WTC11 (cell line): ENCODE data around the gene C17orf67. TPM values are rescaled to one million over a fixed set of nuclear protein-coding genes. Genes with fewer than 3 reads are reported as not detected.
A peak's percentile ranks its signal among the peaks of the same experiment; 100 is the strongest.

Source experiments
- ATAC-seq: fragments of 200-7000 bp; cut with Tn5 transposase; 2 replicates; pipeline ENCODE4 v1.10.0; 2021; ENCODE audit warnings: mild to moderate bottlenecking, moderate library complexity
- CTCF ChIA-PET: fragments of 300-600 bp; sonication (Branson Sonifier 250); formaldehyde crosslinking; loops from one replicate; lab custom pipeline; 2021; ENCODE audit warnings: antibody characterized with exemption; lab: Charles Lee
- POLR2A ChIA-PET: fragments of 350-600 bp; sonication (Branson Sonifier 250); formaldehyde crosslinking; loops from one replicate; lab custom pipeline; 2021; ENCODE audit warnings: antibody characterized with exemption; lab: Charles Lee
- DNase-seq: peaks from one replicate; pipeline ENCODE4 v3.0.0; 2021; ENCODE audit warnings: low spot score
- H3K27ac Mint-ChIP-seq: 2 replicates; pipeline ENCODE4 v1.8.0; 2021; ENCODE audit warnings: mixed read lengths
- H3K27me3 Mint-ChIP-seq: 2 replicates; pipeline ENCODE4 v1.8.0; 2021; ENCODE audit warnings: low read depth, mild to moderate bottlenecking, moderate library complexity, mixed read lengths
- H3K36me3 Mint-ChIP-seq: 2 replicates; pipeline ENCODE4 v1.8.0; 2021; ENCODE audit warnings: mixed read lengths
- H3K4me1 Mint-ChIP-seq: 2 replicates; pipeline ENCODE4 v1.8.0; 2022; ENCODE audit warnings: mixed read lengths
- H3K4me3 Mint-ChIP-seq: 2 replicates; pipeline ENCODE4 v1.8.0; 2021; ENCODE audit warnings: mild to moderate bottlenecking, moderate library complexity, mixed read lengths
- H3K9me3 Mint-ChIP-seq: 2 replicates; pipeline ENCODE4 v1.8.0; 2021; ENCODE audit warnings: mixed read lengths
- ATF3 ChIP-seq: sonication (generic); formaldehyde crosslinking; conservative IDR thresholded peaks from 2 replicates; pipeline ENCODE4 v1.8.1; 2022; ENCODE audit warnings: mild to moderate bottlenecking, missing genetic modification reagents
- CDX4 ChIP-seq: fragments of 250-450 bp; sonication (Bioruptor Pico); IDR thresholded peaks from 2 replicates; pipeline ENCODE4 v1.9.0; 2021; ENCODE audit warnings: moderate library complexity, mild to moderate bottlenecking, inconsistent platforms, borderline replicate concordance
- ELF4 ChIP-seq: sonication (generic); formaldehyde crosslinking; IDR thresholded peaks from 2 replicates; pipeline ENCODE4 v1.8.1; 2022; ENCODE audit warnings: low read depth, mild to moderate bottlenecking, moderate library complexity, missing genetic modification reagents
- FOXP4 ChIP-seq: sonication (generic); formaldehyde crosslinking; IDR thresholded peaks from 2 replicates; pipeline ENCODE4 v1.8.0; 2022; ENCODE audit warnings: mild to moderate bottlenecking, missing genetic modification reagents
- GABPB1 ChIP-seq: sonication (generic); formaldehyde crosslinking; IDR thresholded peaks from 2 replicates; pipeline ENCODE4 v1.8.1; 2023; ENCODE audit warnings: mild to moderate bottlenecking, missing genetic modification reagents
- GTF2I ChIP-seq: fragments of 250-450 bp; sonication (Bioruptor Pico); conservative IDR thresholded peaks from 2 replicates; pipeline ENCODE4 v1.4.0; 2021; ENCODE audit warnings: mild to moderate bottlenecking
- IRF2 ChIP-seq: sonication (generic); formaldehyde crosslinking; IDR thresholded peaks from 2 replicates; pipeline ENCODE4 v1.8.0; 2022; ENCODE audit warnings: low read depth, missing genetic modification reagents, borderline replicate concordance
- NR1H2 ChIP-seq: sonication (generic); formaldehyde crosslinking; IDR thresholded peaks from 2 replicates; pipeline ENCODE4 v1.9.0; 2021; ENCODE audit warnings: mild to moderate bottlenecking, moderate library complexity, missing genetic modification reagents
- TEAD1 ChIP-seq: sonication (generic); formaldehyde crosslinking; IDR thresholded peaks from 2 replicates; pipeline ENCODE4 v1.8.0; 2022; ENCODE audit warnings: mild to moderate bottlenecking, missing genetic modification reagents
- USF1 ChIP-seq: sonication (generic); formaldehyde crosslinking; IDR thresholded peaks from 2 replicates; pipeline ENCODE4 v1.8.0; 2022; ENCODE audit warnings: mild to moderate bottlenecking, missing genetic modification reagents
- ZNF281 ChIP-seq: sonication (generic); formaldehyde crosslinking; IDR thresholded peaks from 2 replicates; pipeline ENCODE4 v1.8.0; 2023; ENCODE audit warnings: mild to moderate bottlenecking, missing genetic modification reagents
- total RNA-seq: library from RNA; stranded (reverse); gene quantifications from 3 replicates; pipeline ENCODE4 v1.2.3, GENCODE V29; 2021
- TF ChIP-seq, protein P1 (sequence below): sonication (generic); formaldehyde crosslinking; IDR thresholded peaks from 2 replicates; pipeline ENCODE4 v1.8.1; 2022; ENCODE audit warnings: low read depth, mild to moderate bottlenecking, moderate library complexity, missing genetic modification reagents, borderline replicate concordance
- TF ChIP-seq, protein P2 (sequence below): sonication (generic); formaldehyde crosslinking; IDR thresholded peaks from 2 replicates; pipeline ENCODE4 v1.8.1; 2023; ENCODE audit warnings: mild to moderate bottlenecking, missing genetic modification reagents, borderline replicate concordance
- TF ChIP-seq, protein P3 (sequence below): sonication (generic); formaldehyde crosslinking; IDR thresholded peaks from 2 replicates; pipeline ENCODE4 v1.8.0; 2022; ENCODE audit warnings: mild to moderate bottlenecking, missing genetic modification reagents

The C17orf67 gene
- total RNA-seq, 1 experiment from 2014 or later, result 3.3 TPM

GRCh38 chr17:56817066-56817465 is 16.7 kb downstream of the C17orf67 start (continued):
- TF ChIP-seq FOXP4 (CRISPR knock-in tag), result no peak
- TF ChIP-seq CDX4 (CRISPR knock-in tag), result no peak
- TF ChIP-seq ELF4 (CRISPR knock-in tag), result no peak
- no peak for TF ChIP-seq GTF2I (CRISPR knock-in tag)
- TF ChIP-seq, protein P1, sequence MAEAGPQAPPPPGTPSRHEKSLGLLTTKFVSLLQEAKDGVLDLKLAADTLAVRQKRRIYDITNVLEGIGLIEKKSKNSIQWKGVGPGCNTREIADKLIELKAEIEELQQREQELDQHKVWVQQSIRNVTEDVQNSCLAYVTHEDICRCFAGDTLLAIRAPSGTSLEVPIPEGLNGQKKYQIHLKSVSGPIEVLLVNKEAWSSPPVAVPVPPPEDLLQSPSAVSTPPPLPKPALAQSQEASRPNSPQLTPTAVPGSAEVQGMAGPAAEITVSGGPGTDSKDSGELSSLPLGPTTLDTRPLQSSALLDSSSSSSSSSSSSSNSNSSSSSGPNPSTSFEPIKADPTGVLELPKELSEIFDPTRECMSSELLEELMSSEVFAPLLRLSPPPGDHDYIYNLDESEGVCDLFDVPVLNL, result no peak
- no peak for TF ChIP-seq TEAD1 (CRISPR knock-in tag)

GRCh38 chr17:56815711-56816110 is 18.0 kb downstream of the C17orf67 start:
- TF ChIP-seq, protein P2, sequence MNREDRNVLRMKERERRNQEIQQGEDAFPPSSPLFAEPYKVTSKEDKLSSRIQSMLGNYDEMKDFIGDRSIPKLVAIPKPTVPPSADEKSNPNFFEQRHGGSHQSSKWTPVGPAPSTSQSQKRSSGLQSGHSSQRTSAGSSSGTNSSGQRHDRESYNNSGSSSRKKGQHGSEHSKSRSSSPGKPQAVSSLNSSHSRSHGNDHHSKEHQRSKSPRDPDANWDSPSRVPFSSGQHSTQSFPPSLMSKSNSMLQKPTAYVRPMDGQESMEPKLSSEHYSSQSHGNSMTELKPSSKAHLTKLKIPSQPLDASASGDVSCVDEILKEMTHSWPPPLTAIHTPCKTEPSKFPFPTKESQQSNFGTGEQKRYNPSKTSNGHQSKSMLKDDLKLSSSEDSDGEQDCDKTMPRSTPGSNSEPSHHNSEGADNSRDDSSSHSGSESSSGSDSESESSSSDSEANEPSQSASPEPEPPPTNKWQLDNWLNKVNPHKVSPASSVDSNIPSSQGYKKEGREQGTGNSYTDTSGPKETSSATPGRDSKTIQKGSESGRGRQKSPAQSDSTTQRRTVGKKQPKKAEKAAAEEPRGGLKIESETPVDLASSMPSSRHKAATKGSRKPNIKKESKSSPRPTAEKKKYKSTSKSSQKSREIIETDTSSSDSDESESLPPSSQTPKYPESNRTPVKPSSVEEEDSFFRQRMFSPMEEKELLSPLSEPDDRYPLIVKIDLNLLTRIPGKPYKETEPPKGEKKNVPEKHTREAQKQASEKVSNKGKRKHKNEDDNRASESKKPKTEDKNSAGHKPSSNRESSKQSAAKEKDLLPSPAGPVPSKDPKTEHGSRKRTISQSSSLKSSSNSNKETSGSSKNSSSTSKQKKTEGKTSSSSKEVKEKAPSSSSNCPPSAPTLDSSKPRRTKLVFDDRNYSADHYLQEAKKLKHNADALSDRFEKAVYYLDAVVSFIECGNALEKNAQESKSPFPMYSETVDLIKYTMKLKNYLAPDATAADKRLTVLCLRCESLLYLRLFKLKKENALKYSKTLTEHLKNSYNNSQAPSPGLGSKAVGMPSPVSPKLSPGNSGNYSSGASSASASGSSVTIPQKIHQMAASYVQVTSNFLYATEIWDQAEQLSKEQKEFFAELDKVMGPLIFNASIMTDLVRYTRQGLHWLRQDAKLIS (CRISPR knock-in tag), result no peak
- no peak for TF ChIP-seq USF1
- CTCF ChIA-PET, result interaction anchor here (1.1 kb wide), 1 partner anchor 35 kb away, joined by 4 read pairs; no protein-coding TSS in a partner anchor
- Mint-ChIP-seq H3K4me3 (no peak overlapping the region), H3K27ac (no peak overlapping the region), H3K4me1 (peaks cover 10% of the 10 kb centered on the region), H3K36me3 (no peaks in the 10 kb centered on the region), H3K9me3 (no peaks in the 10 kb centered on the region), H3K27me3 (no peaks in the 10 kb centered on the region)
- POLR2A ChIA-PET, result no interaction called here
- no peak for DNase-seq
- no peak for ATAC-seq

GRCh38 chr17:56812901-56813388 is 20.8 kb downstream of the C17orf67 start:
- no peak overlapping the region for H3K4me3 Mint-ChIP-seq
- ChIA-PET POLR2A (no interaction called here), CTCF (interaction anchor here (1.5 kb wide), 1 partner anchor 221 kb away, joined by 3 read pairs; no protein-coding TSS in a partner anchor)
- H3K27ac Mint-ChIP-seq, result no peak overlapping the region
- H3K36me3 Mint-ChIP-seq, result no peaks in the 10 kb centered on the region
- DNase-seq (no peak), ATAC-seq (peak; percentile 63)
- no peaks in the 10 kb centered on the region for H3K9me3 Mint-ChIP-seq
- H3K4me1 Mint-ChIP-seq, result peaks cover 3% of the 10 kb centered on the region; the same call in 1 of the 2 replicates
- no peak for TF ChIP-seq IRF2 (CRISPR knock-in tag)
- no peak for TF ChIP-seq ZNF281 (CRISPR knock-in tag)
- no peak for TF ChIP-seq NR1H2 (CRISPR knock-in tag)
- no peak for TF ChIP-seq GABPB1
- TF ChIP-seq, protein P3, sequence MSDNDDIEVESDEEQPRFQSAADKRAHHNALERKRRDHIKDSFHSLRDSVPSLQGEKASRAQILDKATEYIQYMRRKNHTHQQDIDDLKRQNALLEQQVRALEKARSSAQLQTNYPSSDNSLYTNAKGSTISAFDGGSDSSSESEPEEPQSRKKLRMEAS, result no peak
- no peak for TF ChIP-seq ATF3 (CRISPR knock-in tag)
- no peaks in the 10 kb centered on the region for H3K27me3 Mint-ChIP-seq
